MM.1S (cell line): Measurements from ENCODE around the gene PI4KB.

Source experiments
- DNase-seq: peaks from one replicate; pipeline ENCODE4 v3.0.0-alpha.2; 2015
- H2AFZ ChIP-seq: fragments of 300-600 bp; sonication (generic); 2 replicates; pipeline ENCODE4 v1.6.0; 2016; ENCODE audit warnings: antibody characterized with exemption, low read length
- H3F3A ChIP-seq: fragments of 300-600 bp; sonication (generic); 2 replicates; pipeline ENCODE4 v1.6.1; 2016; ENCODE audit warnings: mild to moderate bottlenecking, antibody characterized with exemption, low read length, moderate library complexity, mixed read lengths; ENCODE audit not compliant: insufficient read depth
- H3K27ac ChIP-seq: fragments of 300-600 bp; sonication (generic); 2 replicates; pipeline ENCODE4 v1.5.1; 2016; ENCODE audit warnings: mild to moderate bottlenecking, low read length
- H3K27me3 ChIP-seq: fragments of 300-600 bp; sonication (generic); replicated peaks from 2 replicates; pipeline ENCODE4 v1.6.0; 2016; ENCODE audit warnings: low read length; ENCODE audit not compliant: insufficient read depth
- H3K36me3 ChIP-seq: fragments of 300-600 bp; sonication (generic); replicated peaks from 2 replicates; pipeline ENCODE4 v1.6.1; 2016; ENCODE audit warnings: mild to moderate bottlenecking, low read length, mixed read lengths; ENCODE audit not compliant: insufficient read depth
- H3K4me1 ChIP-seq: fragments of 300-600 bp; sonication (generic); 2 replicates; pipeline ENCODE4 v1.6.1; 2016; ENCODE audit warnings: low read length, mixed read lengths
- H3K4me2 ChIP-seq: fragments of 300-600 bp; sonication (generic); 2 replicates; pipeline ENCODE4 v1.6.0; 2016; ENCODE audit warnings: low read depth, low read length
- H3K4me3 ChIP-seq: fragments of 300-600 bp; sonication (generic); 2 replicates; pipeline ENCODE4 v1.5.1; 2016; ENCODE audit warnings: low read length, mixed read lengths
- H3K79me2 ChIP-seq: fragments of 300-600 bp; sonication (generic); 2 replicates; pipeline ENCODE4 v1.6.1; 2016; ENCODE audit warnings: mixed run types, low read length, mixed read lengths
- H3K9ac ChIP-seq: fragments of 300-600 bp; sonication (generic); 2 replicates; pipeline ENCODE4 v1.6.1; 2016; ENCODE audit warnings: low read length, mixed read lengths
- H3K9me2 ChIP-seq: fragments of 300-600 bp; sonication (generic); replicated peaks from 2 replicates; pipeline ENCODE4 v1.6.1; 2016; ENCODE audit warnings: mild to moderate bottlenecking, low read length, mixed read lengths; ENCODE audit not compliant: insufficient read depth
- H3K9me3 ChIP-seq: fragments of 300-600 bp; sonication (generic); replicated peaks from 2 replicates; pipeline ENCODE4 v1.6.1; 2016; ENCODE audit warnings: mild to moderate bottlenecking, low read length, mixed read lengths; ENCODE audit not compliant: insufficient read depth
- H4K20me1 ChIP-seq: fragments of 300-600 bp; sonication (generic); 2 replicates; pipeline ENCODE4 v1.6.1; 2016; ENCODE audit warnings: mild to moderate bottlenecking, low read length, moderate library complexity, mixed read lengths; ENCODE audit not compliant: insufficient read depth
- EZH2 ChIP-seq: fragments of 300-600 bp; sonication (generic); optimal IDR thresholded peaks from 2 replicates; pipeline ENCODE3; 2017; ENCODE audit warnings: low read depth, mild to moderate bottlenecking, antibody characterized with exemption, low read length, mixed read lengths
- EZH2phosphoT487 ChIP-seq: fragments of 300-600 bp; sonication (generic); IDR thresholded peaks from 2 replicates; pipeline ENCODE4 v1.6.1; 2018; ENCODE audit warnings: antibody characterized with exemption, low read length
- TF ChIP-seq, protein P1 (sequence below): fragments of 300-600 bp; sonication (generic); IDR thresholded peaks from 2 replicates; pipeline ENCODE4 v1.5.1; 2016; ENCODE audit warnings: antibody characterized with exemption, low read length, mixed read lengths

PI4KB gene

GRCh38 chr1:151312411-151312810 lies 14.8 kb downstream of the PI4KB start:
- no peaks in the 10 kb centered on the region for H3K4me1 ChIP-seq

DNA sequence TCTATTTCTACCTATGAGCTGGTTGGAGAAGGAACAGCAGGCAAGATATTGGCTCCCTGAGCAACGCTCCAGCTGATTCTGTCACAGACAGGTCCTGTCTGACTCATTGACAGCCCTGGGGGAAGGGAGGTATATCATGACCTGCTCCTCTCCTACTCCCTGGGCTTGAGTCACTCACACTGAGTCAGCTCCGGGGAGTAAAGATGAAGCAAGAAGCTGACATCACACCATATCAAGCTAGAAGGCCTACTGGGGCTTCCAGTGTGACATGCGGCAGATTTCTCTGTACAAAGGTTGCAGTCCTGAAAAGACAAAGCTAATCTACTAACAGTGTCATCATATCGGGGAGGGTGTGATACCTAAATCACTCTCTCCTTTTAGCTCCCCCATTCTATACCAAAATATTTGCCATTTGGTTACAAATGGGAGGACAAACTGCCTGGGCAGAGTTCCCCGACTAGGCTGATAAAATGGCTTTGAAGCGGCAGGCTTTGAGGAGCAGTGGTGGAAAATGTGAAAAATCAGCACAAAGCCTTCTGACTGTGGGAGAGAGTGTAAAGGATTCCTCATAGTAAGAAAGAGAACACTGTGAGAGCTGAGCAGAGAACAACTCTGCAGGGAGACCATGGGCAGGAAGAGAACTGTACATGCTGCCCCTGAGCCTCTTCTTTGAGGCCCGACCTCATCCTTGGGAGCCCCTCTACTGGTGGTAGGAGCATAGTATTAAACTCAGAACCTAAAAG lies 15.5 kb downstream of the PI4KB start:
- Histone ChIP-seq H3K9me3 (no peaks in the 10 kb centered on the region), H3K27ac (no peak overlapping the region), H3K4me1 (no peaks in the 10 kb centered on the region), H4K20me1 (no peaks in the 10 kb centered on the region), H3K9me2 (no peaks in the 10 kb centered on the region), H3K79me2 (peaks cover 17% of the 10 kb centered on the region; the same call in 1 of the 2 replicates), H3K27me3 (no peaks in the 10 kb centered on the region), H3K9ac (no peak overlapping the region), H3K4me2 (no peak overlapping the region), H3K4me3 (no peak overlapping the region), H2AFZ (no peak overlapping the region), H3K36me3 (peaks cover 3% of the 10 kb centered on the region; the same call in 1 of the 2 replicates), H3F3A (no peaks in the 10 kb centered on the region)
- TF ChIP-seq EZH2phosphoT487 (no peak), EZH2 (no peak)
- TF ChIP-seq, protein P1, sequence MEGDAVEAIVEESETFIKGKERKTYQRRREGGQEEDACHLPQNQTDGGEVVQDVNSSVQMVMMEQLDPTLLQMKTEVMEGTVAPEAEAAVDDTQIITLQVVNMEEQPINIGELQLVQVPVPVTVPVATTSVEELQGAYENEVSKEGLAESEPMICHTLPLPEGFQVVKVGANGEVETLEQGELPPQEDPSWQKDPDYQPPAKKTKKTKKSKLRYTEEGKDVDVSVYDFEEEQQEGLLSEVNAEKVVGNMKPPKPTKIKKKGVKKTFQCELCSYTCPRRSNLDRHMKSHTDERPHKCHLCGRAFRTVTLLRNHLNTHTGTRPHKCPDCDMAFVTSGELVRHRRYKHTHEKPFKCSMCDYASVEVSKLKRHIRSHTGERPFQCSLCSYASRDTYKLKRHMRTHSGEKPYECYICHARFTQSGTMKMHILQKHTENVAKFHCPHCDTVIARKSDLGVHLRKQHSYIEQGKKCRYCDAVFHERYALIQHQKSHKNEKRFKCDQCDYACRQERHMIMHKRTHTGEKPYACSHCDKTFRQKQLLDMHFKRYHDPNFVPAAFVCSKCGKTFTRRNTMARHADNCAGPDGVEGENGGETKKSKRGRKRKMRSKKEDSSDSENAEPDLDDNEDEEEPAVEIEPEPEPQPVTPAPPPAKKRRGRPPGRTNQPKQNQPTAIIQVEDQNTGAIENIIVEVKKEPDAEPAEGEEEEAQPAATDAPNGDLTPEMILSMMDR = no peak
- no peak for DNase-seq

More at GRCh38 chr1:151312411-151312810, 14.8 kb downstream of the PI4KB start:
- Histone ChIP-seq H3K4me2 (no peak overlapping the region), H3K9ac (no peak overlapping the region), H2AFZ (no peak overlapping the region), H3K9me3 (no peaks in the 10 kb centered on the region), H3K36me3 (0 out of 2 replicates have a peak, but pooled peaks cover 3% of the 10 kb centered on the region), H3K9me2 (no peaks in the 10 kb centered on the region), H3F3A (no peaks in the 10 kb centered on the region), H3K79me2 (peaks cover 17% of the 10 kb centered on the region; the same call in 1 of the 2 replicates), H3K4me3 (no peak overlapping the region), H3K27me3 (no peaks in the 10 kb centered on the region), H4K20me1 (no peaks in the 10 kb centered on the region), H3K27ac (no peak overlapping the region)
- no peak for DNase-seq
- TF ChIP-seq EZH2phosphoT487 = no peak
- TF ChIP-seq EZH2 = no peak
- TF ChIP-seq, protein P1 = no peak

- no peaks in the 10 kb centered on the region for H3F3A ChIP-seq
- no peak for TF ChIP-seq EZH2
- no peak for TF ChIP-seq EZH2phosphoT487
- TF ChIP-seq, protein P1 = no peak
- H2AFZ ChIP-seq = no peak overlapping the region
- H3K27me3 ChIP-seq = no peaks in the 10 kb centered on the region
- H3K79me2 ChIP-seq = peaks cover 17% of the 10 kb centered on the region; the same call in 1 of the 2 replicates
- H3K4me1 ChIP-seq = no peaks in the 10 kb centered on the region
- no peaks in the 10 kb centered on the region for H3K9me2 ChIP-seq
- H3K9me3 ChIP-seq = no peaks in the 10 kb centered on the region
- no peak overlapping the region for H3K4me2 ChIP-seq
- H3K27ac ChIP-seq = no peak overlapping the region
- H3K9ac ChIP-seq = no peak overlapping the region
- H3K4me3 ChIP-seq = no peak overlapping the region
- no peaks in the 10 kb centered on the region for H4K20me1 ChIP-seq
- DNase-seq = no peak
- peaks cover 8% of the 10 kb centered on the region; the same call in 1 of the 2 replicates for H3K36me3 ChIP-seq
Measured at GRCh38 chr1:151311011-151311410, 16.2 kb downstream of the PI4KB start.
